Measurements from ENCODE around the gene TBX20. TPM values are rescaled to one million over a fixed set of nuclear protein-coding genes. Genes with fewer than 3 reads are reported as not detected.

Gene TBX20
- total RNA-seq, 4 donors from 2014 or later: not detected

DNA sequence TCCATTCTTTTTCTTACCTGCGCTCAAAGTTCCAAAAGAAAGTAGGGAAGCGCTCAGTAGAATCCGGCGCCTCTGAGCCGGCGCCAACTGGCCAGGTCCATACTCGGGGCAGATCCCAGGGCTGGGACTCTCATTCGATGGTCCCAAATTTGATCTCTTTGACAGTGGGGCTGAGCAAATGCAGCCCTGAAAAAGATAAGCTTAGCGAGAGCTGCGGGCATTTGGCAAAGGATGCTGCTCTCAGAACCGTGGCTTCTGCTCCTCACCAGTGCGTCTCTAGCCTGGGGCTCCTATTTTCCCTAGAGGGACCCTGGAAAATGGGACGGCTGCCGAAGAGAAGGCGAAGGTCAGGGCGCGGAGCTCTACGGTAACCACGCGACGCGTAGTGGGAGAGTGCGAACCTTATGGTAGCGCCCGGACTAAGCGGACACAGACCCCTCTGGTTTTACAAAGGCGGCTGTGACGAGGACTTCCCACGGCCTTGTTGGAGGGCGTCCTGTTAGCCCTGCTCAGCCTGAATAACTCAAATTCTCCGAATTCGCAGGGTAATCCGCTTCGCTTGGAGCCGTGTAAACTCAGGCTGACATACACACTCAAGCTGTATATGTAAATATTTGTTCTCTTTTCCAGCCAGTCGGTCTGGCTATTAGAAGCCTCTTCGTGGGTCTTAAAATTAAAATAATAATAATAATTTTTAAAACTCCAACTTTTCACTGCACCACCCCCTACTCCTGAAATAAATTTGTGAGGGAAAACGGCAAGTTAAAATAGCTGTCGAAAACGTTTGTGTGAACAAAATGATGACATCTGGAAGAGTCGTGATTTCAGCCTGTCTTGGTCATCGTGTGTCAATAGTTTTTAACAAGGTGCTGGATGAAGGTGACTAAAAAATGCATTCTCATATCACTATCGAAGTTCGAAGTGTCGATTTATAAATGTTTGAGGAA is 869 bp upstream of the TBX20 start:
- 12 to 37% methylated on average over 10 to 45 of the region's 45 CpGs for WGBS, 2 donors (ENCODE audit: low coverage in 1 of 2)
- peaks cover 6 to 24% (median 17%) of the 10 kb centered on the region in 4 donors for H3K4me1 ChIP-seq

DNA sequence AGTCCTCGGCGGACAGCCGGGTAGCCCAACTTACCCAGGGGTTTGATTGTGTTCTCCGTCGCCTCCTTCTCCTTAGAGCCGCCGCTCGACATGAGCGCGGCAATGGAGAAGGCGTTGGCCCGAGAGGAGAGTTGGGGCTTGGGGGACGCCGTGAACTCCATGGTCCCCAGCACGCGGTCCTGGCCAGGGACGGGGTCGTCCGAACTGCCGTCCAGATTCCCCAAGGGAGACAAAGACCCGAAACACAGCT is 515 bp downstream of the TBX20 start:
- no peaks in the 10 kb centered on the region for H3K36me3 ChIP-seq
- intact Hi-C loops (cut with DNase I; ENCODE audit: low total_unique reads): no loop called here
- H3K4me3 ChIP-seq: peak overlapping the region in 3 of 4 donors; percentile 23 to 44 (median 39)
- WGBS, 2 donors (ENCODE audit: low coverage in 1 of 2): 6 to 26% methylated on average over 16 to 20 of the region's 21 CpGs
- no peaks in the 10 kb centered on the region for H3K9me3 ChIP-seq
- H3K27ac ChIP-seq: no peak overlapping the region
- no peak for DNase-seq
- no peak for TF ChIP-seq POLR2A (IDR thresholded peaks at IDR 0.05)
- no peak for TF ChIP-seq EP300 (IDR thresholded peaks at IDR 0.05; ENCODE audit: low read depth)
- TF ChIP-seq, protein P1, sequence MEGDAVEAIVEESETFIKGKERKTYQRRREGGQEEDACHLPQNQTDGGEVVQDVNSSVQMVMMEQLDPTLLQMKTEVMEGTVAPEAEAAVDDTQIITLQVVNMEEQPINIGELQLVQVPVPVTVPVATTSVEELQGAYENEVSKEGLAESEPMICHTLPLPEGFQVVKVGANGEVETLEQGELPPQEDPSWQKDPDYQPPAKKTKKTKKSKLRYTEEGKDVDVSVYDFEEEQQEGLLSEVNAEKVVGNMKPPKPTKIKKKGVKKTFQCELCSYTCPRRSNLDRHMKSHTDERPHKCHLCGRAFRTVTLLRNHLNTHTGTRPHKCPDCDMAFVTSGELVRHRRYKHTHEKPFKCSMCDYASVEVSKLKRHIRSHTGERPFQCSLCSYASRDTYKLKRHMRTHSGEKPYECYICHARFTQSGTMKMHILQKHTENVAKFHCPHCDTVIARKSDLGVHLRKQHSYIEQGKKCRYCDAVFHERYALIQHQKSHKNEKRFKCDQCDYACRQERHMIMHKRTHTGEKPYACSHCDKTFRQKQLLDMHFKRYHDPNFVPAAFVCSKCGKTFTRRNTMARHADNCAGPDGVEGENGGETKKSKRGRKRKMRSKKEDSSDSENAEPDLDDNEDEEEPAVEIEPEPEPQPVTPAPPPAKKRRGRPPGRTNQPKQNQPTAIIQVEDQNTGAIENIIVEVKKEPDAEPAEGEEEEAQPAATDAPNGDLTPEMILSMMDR (IDR thresholded peaks at IDR 0.05): no peak
- no peak for TF ChIP-seq POLR2AphosphoS5 (IDR thresholded peaks at IDR 0.05)
- H3K27me3 ChIP-seq: peaks cover 100% of the 10 kb centered on the region
- peaks cover 6 to 24% (median 17%) of the 10 kb centered on the region in 4 donors for H3K4me1 ChIP-seq
- in situ Hi-C loops (cut with MboI; ENCODE audit: low pct_ligation_motif_present in 1 of 4, low pct_unique_long_range_greater_than_20kb in 1 of 4, low sequenced_read_pairs in 3 of 4): no loop called here

More for the DNA sequence above, 869 bp upstream of the TBX20 start:
- DNase-seq: no peak
- Histone ChIP-seq H3K27me3 (peaks cover 100% of the 10 kb centered on the region), H3K9me3 (no peaks in the 10 kb centered on the region), H3K36me3 (no peaks in the 10 kb centered on the region), H3K4me3 (peak overlapping the region in 2 of 4 donors; percentile 39 to 44), H3K27ac (no peak overlapping the region)
- in situ Hi-C loops (cut with MboI; ENCODE audit: low pct_ligation_motif_present in 1 of 4, low pct_unique_long_range_greater_than_20kb in 1 of 4, low sequenced_read_pairs in 3 of 4): no loop called here
- intact Hi-C loops (cut with DNase I; ENCODE audit: low total_unique reads): no loop called here
- no peak for TF ChIP-seq POLR2A (IDR thresholded peaks at IDR 0.05)
- TF ChIP-seq POLR2AphosphoS5 (IDR thresholded peaks at IDR 0.05): no peak
- TF ChIP-seq, protein P1 (IDR thresholded peaks at IDR 0.05): no peak
- no peak for TF ChIP-seq EP300 (IDR thresholded peaks at IDR 0.05; ENCODE audit: low read depth)

DNA sequence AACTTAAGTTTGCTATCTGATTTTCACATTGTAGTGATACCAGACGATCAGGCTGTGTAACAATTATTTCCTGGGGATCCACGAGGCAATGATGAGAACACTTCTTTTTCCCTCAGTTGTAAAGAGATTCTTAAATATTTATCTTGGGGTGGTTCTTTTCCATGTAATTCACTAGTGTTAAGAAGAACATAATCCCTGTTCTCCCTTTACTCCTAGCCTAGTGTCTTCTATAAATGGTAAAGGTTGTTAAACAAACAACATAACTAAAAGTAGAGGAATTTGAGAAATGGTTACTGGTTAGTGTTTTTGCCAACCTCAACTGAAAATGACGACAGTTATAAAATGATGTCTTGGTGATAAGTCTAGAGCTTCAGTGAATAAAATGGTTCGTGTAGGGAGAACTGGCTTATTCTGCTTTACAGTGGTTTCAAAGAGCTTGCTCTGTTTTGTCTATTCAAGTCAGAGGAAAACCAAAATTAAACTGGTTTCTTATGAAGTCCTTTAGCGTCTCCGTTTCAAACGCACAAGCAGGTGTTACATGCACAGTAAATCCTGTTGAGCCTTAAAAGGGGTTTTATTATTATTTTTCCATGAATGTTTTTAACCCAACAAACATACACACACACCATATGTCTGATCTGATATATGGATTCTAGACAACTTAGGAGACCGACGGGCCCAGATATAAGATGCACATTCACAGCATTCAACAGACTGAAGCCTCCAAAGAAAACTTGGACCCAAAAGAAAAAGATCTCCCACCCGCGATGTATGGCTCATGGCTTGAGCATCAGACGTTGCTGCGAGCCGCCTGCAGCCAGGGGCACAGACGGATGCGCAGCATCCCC is 1.1 kb downstream of the TBX20 start:
- Histone ChIP-seq H3K27me3 (peaks cover 100% of the 10 kb centered on the region), H3K36me3 (no peaks in the 10 kb centered on the region), H3K4me3 (peak overlapping the region in 2 of 4 donors; percentile 39 to 44), H3K4me1 (peaks cover 6 to 23% (median 16%) of the 10 kb centered on the region in 4 donors), H3K27ac (no peak overlapping the region), H3K9me3 (no peaks in the 10 kb centered on the region)
- DNase-seq: no peak
- in situ Hi-C loops (cut with MboI; ENCODE audit: low pct_ligation_motif_present in 1 of 4, low pct_unique_long_range_greater_than_20kb in 1 of 4, low sequenced_read_pairs in 3 of 4) (no loop called here), intact Hi-C loops (cut with DNase I; ENCODE audit: low total_unique reads) (no loop called here)
- WGBS, 2 donors (ENCODE audit: low coverage in 1 of 2): 13 to 15% methylated on average over 8 to 16 of the region's 16 CpGs
- no peak for TF ChIP-seq POLR2A (IDR thresholded peaks at IDR 0.05)
- no peak for TF ChIP-seq POLR2AphosphoS5 (IDR thresholded peaks at IDR 0.05)
- TF ChIP-seq, protein P1 (IDR thresholded peaks at IDR 0.05): no peak
- TF ChIP-seq EP300 (IDR thresholded peaks at IDR 0.05; ENCODE audit: low read depth): no peak
